ELR (cell line): ENCODE results near the gene MX2.

Experiments used
- DNase-seq: peaks from one replicate; pipeline ENCODE4 v3.0.0-alpha.2; 2015; ENCODE audit warnings: low read depth

MX2 gene

GRCh38 chr21:41438425-41439113 is 76.7 kb downstream of the MX2 start:
- DNase-seq: no peak

- DNase-seq: no peak
Measured at GRCh38 chr21:41439248-41439647, 77.4 kb downstream of the MX2 start.

- DNase-seq: no peak
Measured at GRCh38 chr21:41441546-41441945, 79.7 kb downstream of the MX2 start.

DNA sequence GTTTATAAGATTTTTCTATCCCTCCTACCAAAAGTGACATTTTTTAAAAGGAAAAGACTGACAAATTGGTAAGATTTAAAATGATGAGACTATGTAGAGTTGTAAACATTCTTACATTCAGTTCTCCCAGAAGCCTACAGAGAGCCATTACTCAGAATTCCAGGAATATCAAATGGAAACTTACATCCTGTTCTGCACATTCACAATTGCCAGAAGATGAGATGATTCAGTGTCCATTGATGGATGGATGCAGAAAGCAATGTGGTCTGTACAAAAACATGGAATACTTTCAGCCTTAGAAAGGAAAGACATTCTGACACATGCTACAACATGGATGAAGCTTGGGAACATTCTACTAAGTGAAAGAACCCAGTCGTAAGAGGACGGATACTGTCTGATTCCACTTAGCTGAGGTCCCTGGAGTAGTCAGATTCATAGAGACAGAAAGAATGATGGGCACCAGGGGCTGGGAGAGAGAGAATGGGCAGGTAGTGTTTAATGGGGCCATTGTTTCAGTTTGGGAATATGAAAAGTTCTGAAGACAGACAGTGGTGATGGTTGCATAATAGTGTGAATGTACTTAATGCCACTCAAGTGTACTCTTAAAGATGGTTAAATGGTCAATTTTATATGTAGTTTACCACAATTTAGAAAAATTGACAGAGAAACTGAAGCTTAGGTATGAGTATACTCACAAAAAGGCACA is 80.8 kb downstream of the MX2 start:
- no peak for DNase-seq

- no peak for DNase-seq
Measured at GRCh38 chr21:41443562-41443961, 81.7 kb downstream of the MX2 start.

- no peak for DNase-seq
Measured at GRCh38 chr21:41444703-41445464, 83.1 kb downstream of the MX2 start.

DNA sequence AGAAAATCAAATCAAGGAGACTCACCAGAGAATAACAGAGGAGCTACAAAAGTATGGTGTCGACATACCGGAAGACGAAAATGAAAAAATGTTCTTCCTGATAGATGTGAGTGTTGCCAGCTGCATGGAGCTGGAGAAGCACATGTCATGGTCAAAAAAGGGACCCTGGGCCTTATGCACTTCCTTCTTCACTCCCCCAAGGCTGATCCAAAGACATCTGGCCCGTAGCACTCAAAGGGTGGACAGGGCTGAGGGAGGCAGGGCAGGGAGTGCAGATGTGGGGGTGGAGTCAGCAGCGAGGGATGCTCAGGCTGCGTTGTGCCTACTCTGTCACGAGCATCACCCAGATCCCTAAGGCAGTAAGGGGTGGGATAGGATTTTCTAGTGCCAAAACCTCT is 83.6 kb downstream of the MX2 start:
- DNase-seq: no peak

GRCh38 chr21:41446586-41446985 is 84.8 kb downstream of the MX2 start:
- DNase-seq: peak; percentile 19

DNA sequence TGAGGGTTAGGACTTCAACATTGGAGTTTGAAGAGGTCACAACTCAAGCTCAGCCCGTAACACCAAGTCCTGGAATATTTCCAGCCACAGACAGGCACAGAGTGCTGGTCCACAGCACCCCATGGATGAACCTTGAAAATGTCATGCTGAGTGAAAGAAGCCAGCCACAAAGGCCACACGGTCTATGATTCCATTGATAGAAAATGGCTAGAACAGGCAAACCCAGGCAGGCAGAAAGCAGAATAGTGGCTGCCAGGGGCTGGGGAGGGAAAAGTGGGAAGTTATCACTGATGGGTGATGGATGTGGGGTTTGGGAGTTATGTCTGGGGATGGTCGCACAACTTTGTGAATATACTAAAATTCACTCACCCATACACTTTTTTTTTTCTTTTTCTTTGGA is 85.5 kb downstream of the MX2 start:
- no peak for DNase-seq

DNA sequence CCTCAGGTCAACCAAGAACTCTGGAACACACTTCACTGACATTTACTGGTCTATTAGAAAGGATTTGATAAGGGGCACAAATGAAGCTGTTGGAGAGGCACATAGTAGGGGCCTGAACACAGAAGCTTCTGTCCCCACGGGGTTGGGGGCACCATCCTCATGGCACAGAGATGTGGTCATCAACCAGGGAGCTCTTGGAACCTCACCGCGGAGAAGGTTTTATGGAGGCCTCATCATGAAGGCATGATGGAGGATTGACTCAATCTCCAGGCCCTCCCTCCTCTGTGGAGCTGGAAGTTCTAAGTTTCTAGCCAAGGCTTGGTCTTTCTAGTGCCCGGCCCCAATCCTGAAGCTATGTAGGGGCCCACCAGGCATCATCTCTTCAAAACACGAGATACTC is 87.8 kb downstream of the MX2 start:
- DNase-seq: no peak

DNA sequence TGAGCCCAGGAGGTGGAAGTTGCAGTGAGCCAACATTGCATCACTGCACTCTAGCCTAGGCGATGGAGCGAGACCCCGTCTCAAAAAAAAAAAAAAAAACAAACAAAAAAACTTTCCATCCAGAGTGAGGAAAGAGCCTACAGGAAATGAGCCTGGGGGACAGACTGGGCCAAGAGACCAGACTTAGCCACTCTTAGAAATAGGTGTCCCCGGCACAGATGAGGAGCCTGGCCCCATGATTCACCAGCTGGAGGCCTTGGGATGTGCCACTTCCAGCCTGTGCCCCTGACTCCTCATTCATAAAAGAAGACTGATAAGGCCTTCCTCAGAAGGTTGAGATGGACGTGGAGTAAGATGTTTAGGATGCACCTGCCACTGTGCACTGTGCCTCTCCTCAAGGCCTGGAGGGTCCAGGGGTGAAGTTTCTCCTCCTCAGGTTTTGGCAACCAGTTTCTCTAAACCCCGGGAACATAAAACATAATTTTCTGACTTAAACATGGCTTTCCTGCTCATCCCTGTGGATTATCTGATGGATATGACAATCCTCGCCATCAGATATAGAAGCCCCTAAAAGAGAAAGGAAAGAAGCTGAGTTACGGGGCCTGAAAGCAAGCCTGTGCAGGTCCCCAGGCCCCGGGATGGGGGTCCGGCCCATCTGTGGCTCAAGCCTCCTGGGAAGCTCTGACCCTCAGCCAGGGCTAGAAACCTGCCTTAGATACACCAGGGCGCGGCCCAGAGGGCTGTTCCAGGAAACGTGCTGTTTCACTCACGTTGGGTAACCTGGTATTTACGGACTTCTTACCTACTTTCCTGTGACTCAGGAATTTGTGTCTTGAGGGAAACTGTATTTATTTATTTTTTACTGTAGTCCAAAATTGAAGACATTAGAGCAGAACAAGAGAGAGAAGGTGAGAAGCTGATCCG is 90.2 kb downstream of the MX2 start:
- no peak for DNase-seq

- DNase-seq: no peak
Measured at GRCh38 chr21:41453198-41453597, 91.4 kb downstream of the MX2 start.

- no peak for DNase-seq
Measured at GRCh38 chr21:41453761-41454160, 91.9 kb downstream of the MX2 start.

DNA sequence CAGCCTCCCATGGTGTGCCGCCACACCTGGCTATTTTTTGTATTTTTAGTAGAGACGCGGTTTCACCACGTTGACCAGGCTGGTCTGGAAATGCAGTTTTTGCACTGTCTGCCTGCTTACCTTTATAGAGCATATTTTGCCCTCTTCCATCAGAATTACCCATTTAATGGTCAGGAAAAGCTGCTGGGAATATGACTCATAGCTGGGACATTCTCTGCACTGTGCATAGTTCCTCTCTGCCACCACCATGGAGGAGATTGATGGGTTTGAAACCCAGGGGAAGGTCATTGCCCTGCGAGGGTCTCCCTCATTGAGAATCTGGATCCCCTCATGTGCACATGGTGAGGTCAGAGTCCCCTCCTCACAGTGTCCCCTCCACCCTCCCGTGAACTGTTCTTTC is 96.3 kb downstream of the MX2 start:
- peak; percentile 12 for DNase-seq

DNA sequence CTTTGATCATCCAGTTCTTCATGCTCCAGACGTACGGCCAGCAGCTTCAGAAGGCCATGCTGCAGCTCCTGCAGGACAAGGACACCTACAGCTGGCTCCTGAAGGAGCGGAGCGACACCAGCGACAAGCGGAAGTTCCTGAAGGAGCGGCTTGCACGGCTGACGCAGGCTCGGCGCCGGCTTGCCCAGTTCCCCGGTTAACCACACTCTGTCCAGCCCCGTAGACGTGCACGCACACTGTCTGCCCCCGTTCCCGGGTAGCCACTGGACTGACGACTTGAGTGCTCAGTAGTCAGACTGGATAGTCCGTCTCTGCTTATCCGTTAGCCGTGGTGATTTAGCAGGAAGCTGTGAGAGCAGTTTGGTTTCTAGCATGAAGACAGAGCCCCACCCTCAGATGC is 96.7 kb downstream of the MX2 start:
- no peak for DNase-seq
